HG02938 (cell line): ENCODE measurements around the gene WBP1L.
"Not testable (repeated sequence)": the region's sequence is repeated elsewhere in the genome, so short reads cannot be mapped to it uniquely, and the experiment has no call there.

ENCODE experiments used
- ATAC-seq: cut with Tn5 transposase; IDR thresholded peaks from one replicate; pipeline ENCODE4 v1.9.1; 2021; ENCODE audit warnings: mild to moderate bottlenecking, moderate library complexity; ENCODE audit not compliant: unreplicated experiment

Gene WBP1L

GRCh38 chr10:102758240-102758932 lies 14.6 kb downstream of the WBP1L start:
- no peak for ATAC-seq

- ATAC-seq, result not testable (repeated sequence)
Measured at GRCh38 chr10:102758933-102759262, 15.2 kb downstream of the WBP1L start.

GRCh38 chr10:102759497-102760210 lies 15.9 kb downstream of the WBP1L start:
- no peak for ATAC-seq

- no peak for ATAC-seq
Measured at GRCh38 chr10:102761981-102762380, 18.2 kb downstream of the WBP1L start.

GRCh38 chr10:102762401-102763015 lies 18.8 kb downstream of the WBP1L start:
- ATAC-seq, result no peak

- ATAC-seq, result no peak
Measured at GRCh38 chr10:102763037-102763607, 19.4 kb downstream of the WBP1L start.

GRCh38 chr10:102764470-102765161 lies 20.9 kb downstream of the WBP1L start:
- no peak for ATAC-seq

GRCh38 chr10:102765336-102765735 lies 21.6 kb downstream of the WBP1L start:
- ATAC-seq, result no peak

GRCh38 chr10:102767428-102768160 lies 23.8 kb downstream of the WBP1L start:
- ATAC-seq, result no peak

- no peak for ATAC-seq
Measured at GRCh38 chr10:102769375-102770107, 25.8 kb downstream of the WBP1L start.

- ATAC-seq, result no peak
Measured at GRCh38 chr10:102770108-102770482, 26.3 kb downstream of the WBP1L start.

- no peak for ATAC-seq
Measured at GRCh38 chr10:102770792-102771191, 27.0 kb downstream of the WBP1L start.

GRCh38 chr10:102773320-102773719 lies 29.6 kb downstream of the WBP1L start:
- no peak for ATAC-seq

GRCh38 chr10:102773986-102774385 lies 30.2 kb downstream of the WBP1L start:
- ATAC-seq, result no peak

- ATAC-seq, result no peak
Measured at GRCh38 chr10:102775201-102775934, 31.6 kb downstream of the WBP1L start.

- no peak for ATAC-seq
Measured at GRCh38 chr10:102775935-102776669, 32.4 kb downstream of the WBP1L start.

GRCh38 chr10:102776779-102777456 lies 33.2 kb downstream of the WBP1L start:
- no peak for ATAC-seq
